ENCODE data around the gene KIF1A.

Gene KIF1A

GRCh38 chr2:240793313-240794177 lies 26.5 kb downstream of the KIF1A start:
- Histone ChIP-seq H2AFZ (ENCODE audit: low read length) (no peak overlapping the region), H3K4me2 (ENCODE audit: low read length) (no peak overlapping the region), H3K79me2 (ENCODE audit: insufficient read depth, low read length) (no peaks in the 10 kb centered on the region), H3K27ac (ENCODE audit: low read depth, low read length, poor library complexity, severe bottlenecking) (no peak overlapping the region), H3K9me2 (ENCODE audit: low read depth, low read length) (no peaks in the 10 kb centered on the region), H3K9ac (ENCODE audit: low read length) (no peak overlapping the region), H3K4me3 (ENCODE audit: low read depth, low read length, poor library complexity, severe bottlenecking) (no peak overlapping the region), H3F3A (ENCODE audit: insufficient read depth, low read length) (no peaks in the 10 kb centered on the region), H3K9me3 (ENCODE audit: low read length) (no peaks in the 10 kb centered on the region), H3K27me3 (ENCODE audit: insufficient read depth, low read length) (peaks cover 6% of the 10 kb centered on the region; the same call in 1 of the 2 replicates), H3K36me3 (ENCODE audit: insufficient read depth, low read length) (no peaks in the 10 kb centered on the region), H3K4me1 (ENCODE audit: insufficient read depth, low read length, severe bottlenecking) (no peaks in the 10 kb centered on the region), H4K20me1 (ENCODE audit: insufficient read depth, low read length) (no peaks in the 10 kb centered on the region)
- no peak for TF ChIP-seq CTCF (IDR thresholded peaks at IDR 0.05; ENCODE audit: low read length)
- TF ChIP-seq EZH2 (IDR thresholded peaks at IDR 0.05; ENCODE audit: borderline replicate concordance, low read length): no peak

GRCh38 chr2:240792629-240793312 lies 27.2 kb downstream of the KIF1A start:
- Histone ChIP-seq H3K27ac (ENCODE audit: low read depth, low read length, poor library complexity, severe bottlenecking) (no peak overlapping the region), H4K20me1 (ENCODE audit: insufficient read depth, low read length) (no peaks in the 10 kb centered on the region), H3K36me3 (ENCODE audit: insufficient read depth, low read length) (no peaks in the 10 kb centered on the region), H3K4me2 (ENCODE audit: low read length) (no peak overlapping the region), H3K4me3 (ENCODE audit: low read depth, low read length, poor library complexity, severe bottlenecking) (no peak overlapping the region), H3K9me2 (ENCODE audit: low read depth, low read length) (no peaks in the 10 kb centered on the region), H3K9ac (ENCODE audit: low read length) (no peak overlapping the region), H3K27me3 (ENCODE audit: insufficient read depth, low read length) (peaks cover 6% of the 10 kb centered on the region; the same call in 1 of the 2 replicates), H3K4me1 (ENCODE audit: insufficient read depth, low read length, severe bottlenecking) (no peaks in the 10 kb centered on the region), H3K9me3 (ENCODE audit: low read length) (no peaks in the 10 kb centered on the region), H3F3A (ENCODE audit: insufficient read depth, low read length) (no peaks in the 10 kb centered on the region), H2AFZ (ENCODE audit: low read length) (no peak overlapping the region), H3K79me2 (ENCODE audit: insufficient read depth, low read length) (no peaks in the 10 kb centered on the region)
- TF ChIP-seq EZH2 (IDR thresholded peaks at IDR 0.05; ENCODE audit: borderline replicate concordance, low read length): no peak

GRCh38 chr2:240791821-240792628 lies 28.0 kb downstream of the KIF1A start:
- no peaks in the 10 kb centered on the region for H3F3A ChIP-seq (ENCODE audit: insufficient read depth, low read length)
- H4K20me1 ChIP-seq (ENCODE audit: insufficient read depth, low read length): no peaks in the 10 kb centered on the region
- TF ChIP-seq EZH2 (IDR thresholded peaks at IDR 0.05; ENCODE audit: borderline replicate concordance, low read length): no peak
- TF ChIP-seq CTCF (IDR thresholded peaks at IDR 0.05; ENCODE audit: low read length): no peak
- H3K9ac ChIP-seq (ENCODE audit: low read length): no peak overlapping the region
- no peak overlapping the region for H2AFZ ChIP-seq (ENCODE audit: low read length)
- H3K4me2 ChIP-seq (ENCODE audit: low read length): no peak overlapping the region
- peaks cover 6% of the 10 kb centered on the region; the same call in 1 of the 2 replicates for H3K27me3 ChIP-seq (ENCODE audit: insufficient read depth, low read length)
- no peaks in the 10 kb centered on the region for H3K79me2 ChIP-seq (ENCODE audit: insufficient read depth, low read length)
- no peak overlapping the region for H3K27ac ChIP-seq (ENCODE audit: low read depth, low read length, poor library complexity, severe bottlenecking)
- no peaks in the 10 kb centered on the region for H3K4me1 ChIP-seq (ENCODE audit: insufficient read depth, low read length, severe bottlenecking)
- H3K36me3 ChIP-seq (ENCODE audit: insufficient read depth, low read length): no peaks in the 10 kb centered on the region
- H3K4me3 ChIP-seq (ENCODE audit: low read depth, low read length, poor library complexity, severe bottlenecking): no peak overlapping the region
- H3K9me2 ChIP-seq (ENCODE audit: low read depth, low read length): no peaks in the 10 kb centered on the region
- no peaks in the 10 kb centered on the region for H3K9me3 ChIP-seq (ENCODE audit: low read length)

Measured in OCI-LY1 (cell line).